GM23248 (cell line): ENCODE results near the gene TNFRSF4. TPM values are rescaled to one million over a fixed set of nuclear protein-coding genes. Genes with fewer than 3 reads are reported as not detected.

Source experiments
- DNase-seq: peaks from one replicate; pipeline ENCODE4 v3.0.0-alpha.2; 2015
- H2AFZ ChIP-seq: fragments of 200-600 bp; sonication (generic); 2 replicates; pipeline ENCODE4 v1.6.1; 2016; ENCODE audit warnings: antibody characterized with exemption
- H3F3A ChIP-seq: fragments of 200-600 bp; sonication (generic); 2 replicates; pipeline ENCODE4 v1.6.1; 2016; ENCODE audit warnings: mild to moderate bottlenecking, antibody characterized with exemption, mixed run types; ENCODE audit not compliant: insufficient read depth
- H3K27ac ChIP-seq: fragments of 200-600 bp; sonication (generic); 2 replicates; pipeline ENCODE4 v1.5.1; 2016; ENCODE audit warnings: mild to moderate bottlenecking
- H3K27me3 ChIP-seq: fragments of 200-600 bp; sonication (generic); replicated peaks from 2 replicates; pipeline ENCODE4 v1.6.1; 2016; ENCODE audit warnings: mild to moderate bottlenecking; ENCODE audit not compliant: insufficient read depth
- H3K36me3 ChIP-seq: fragments of 200-600 bp; sonication (generic); 2 replicates; pipeline ENCODE4 v1.6.1; 2016; ENCODE audit warnings: low read depth, mild to moderate bottlenecking
- H3K4me1 ChIP-seq: fragments of 200-600 bp; sonication (generic); 2 replicates; pipeline ENCODE4 v1.6.1; 2016; ENCODE audit warnings: mild to moderate bottlenecking; ENCODE audit not compliant: insufficient read depth
- H3K4me2 ChIP-seq: fragments of 200-600 bp; sonication (generic); one replicate; pipeline ENCODE4 v1.6.1; 2016; ENCODE audit warnings: mild to moderate bottlenecking; ENCODE audit not compliant: unreplicated experiment
- H3K4me3 ChIP-seq: fragments of 200-600 bp; sonication (generic); 2 replicates; pipeline ENCODE4 v1.5.1; 2016; ENCODE audit warnings: mild to moderate bottlenecking
- H3K79me2 ChIP-seq: fragments of 200-600 bp; sonication (generic); 2 replicates; pipeline ENCODE4 v1.6.1; 2016; ENCODE audit warnings: mild to moderate bottlenecking; ENCODE audit not compliant: insufficient read depth
- H3K9ac ChIP-seq: fragments of 200-600 bp; sonication (generic); 2 replicates; pipeline ENCODE4 v1.6.1; 2016; ENCODE audit warnings: mild to moderate bottlenecking
- H3K9me2 ChIP-seq: fragments of 200-600 bp; sonication (generic); 2 replicates; pipeline ENCODE4 v1.6.1; 2016; ENCODE audit warnings: mixed run types, mild to moderate bottlenecking, moderate library complexity; ENCODE audit not compliant: insufficient read depth
- H3K9me3 ChIP-seq: fragments of 200-600 bp; sonication (generic); one replicate; pipeline ENCODE4 v1.6.1; 2017; ENCODE audit warnings: low read depth
- H4K20me1 ChIP-seq: fragments of 200-600 bp; sonication (generic); 2 replicates; pipeline ENCODE4 v1.6.0; 2016; ENCODE audit not compliant: insufficient read depth
- EZH2 ChIP-seq: fragments of 200-600 bp; sonication (generic); IDR thresholded peaks from 2 replicates; pipeline ENCODE4 v1.6.1; 2018; ENCODE audit warnings: antibody characterized with exemption, mild to moderate bottlenecking; ENCODE audit not compliant: insufficient read depth, poor library complexity, severe bottlenecking
- EZH2phosphoT487 ChIP-seq: fragments of 200-600 bp; sonication (generic); IDR thresholded peaks from 2 replicates; pipeline ENCODE4 v1.6.1; 2018; ENCODE audit warnings: antibody characterized with exemption, moderate library complexity, mild to moderate bottlenecking, low read depth; ENCODE audit not compliant: insufficient read depth
- WGBS, 2 experiments: methylation state at CpG; one replicate each; pipeline ENCODE4 v1.1.6; 2015 to 2017; ENCODE audit warnings: low lambda C conversion rate in 2 of 2, low coverage in 1 of 2; ENCODE audit errors: missing lambda C conversion rate in 2 of 2; 5-methylcytosine and 5-hydroxymethylcytosine counted together
- in situ Hi-C: fragments of 300-500 bp; cut with MboI; formaldehyde crosslinking; loops from 2 replicates; pipeline ENCODE4 v1.15.0; 2020
- polyA plus RNA-seq: library from polyadenylated mRNA; unstranded; fragments of >200 nt; fragmentation: Nextera tagmentation; extraction: Ambion mirVana; gene quantifications from 2 replicates; pipeline ENCODE4 v1.2.1, GENCODE V29; 2016
- total RNA-seq: library from RNA; depleted of rRNA; stranded (reverse); fragments of >200 nt; shearing (Covaris generic); gene quantifications from 2 replicates; pipeline ENCODE4 v1.2.3, GENCODE V29; 2014

Gene TNFRSF4
- total and polyA plus RNA-seq, 2 experiments from 2014 or later: not detected

DNA sequence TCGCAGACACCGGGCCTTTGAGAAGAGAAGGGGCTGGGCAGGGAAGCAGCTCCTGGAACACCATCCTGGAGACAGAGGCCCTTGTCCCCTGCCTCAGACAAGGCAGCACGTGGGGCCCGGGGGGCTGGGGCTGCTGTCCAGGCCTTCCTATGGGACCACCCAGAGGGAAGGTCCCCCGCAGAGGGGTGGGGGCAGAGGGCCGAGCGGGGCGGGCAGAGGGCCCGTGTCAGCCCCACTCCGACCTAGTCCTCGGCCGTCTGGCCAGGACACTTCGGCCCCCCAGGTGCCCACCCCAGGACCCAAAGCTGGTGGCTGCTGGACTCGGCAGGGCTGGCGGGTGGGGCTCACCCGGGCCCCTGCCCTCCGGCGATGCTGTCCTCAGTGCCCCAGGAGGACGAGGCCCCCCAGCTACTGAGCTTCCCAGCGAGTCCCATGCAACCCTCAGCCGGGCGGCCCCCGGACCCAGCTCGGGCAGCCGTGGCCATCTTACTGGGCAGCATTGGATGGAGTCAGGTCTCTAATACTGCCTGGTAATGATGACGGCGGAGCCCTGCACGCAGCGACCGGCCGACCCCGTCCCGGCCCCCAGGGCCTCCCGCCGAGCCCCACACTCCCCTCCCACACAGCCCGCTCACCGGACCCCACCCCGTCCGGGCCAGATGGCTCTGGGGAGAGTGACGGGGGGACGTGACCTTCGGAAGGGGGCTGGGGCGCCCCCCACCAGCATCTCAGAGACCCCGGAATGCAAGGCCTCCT is 47.1 kb downstream of the TNFRSF4 start:
- TF ChIP-seq EZH2phosphoT487 (no peak), EZH2 (no peak)
- no peak overlapping the region for H3K4me2 ChIP-seq
- no peaks in the 10 kb centered on the region for H3K79me2 ChIP-seq
- no peaks in the 10 kb centered on the region for H3F3A ChIP-seq
- no peak for DNase-seq
- WGBS, 2 experiments: 62 to 64% methylated on average over 16 to 37 of the region's 44 CpGs
- peaks cover 16% of the 10 kb centered on the region for H3K27me3 ChIP-seq
- no peak overlapping the region for H2AFZ ChIP-seq
- H3K36me3 ChIP-seq: no peaks in the 10 kb centered on the region
- no peaks in the 10 kb centered on the region for H3K9me2 ChIP-seq
- in situ Hi-C loops: no loop called here
- no peak overlapping the region for H3K9ac ChIP-seq
- H3K27ac ChIP-seq: no peak overlapping the region
- H3K4me3 ChIP-seq: no peak overlapping the region
- H3K4me1 ChIP-seq: no peaks in the 10 kb centered on the region
- no peaks in the 10 kb centered on the region for H3K9me3 ChIP-seq
- H4K20me1 ChIP-seq: no peaks in the 10 kb centered on the region

DNA sequence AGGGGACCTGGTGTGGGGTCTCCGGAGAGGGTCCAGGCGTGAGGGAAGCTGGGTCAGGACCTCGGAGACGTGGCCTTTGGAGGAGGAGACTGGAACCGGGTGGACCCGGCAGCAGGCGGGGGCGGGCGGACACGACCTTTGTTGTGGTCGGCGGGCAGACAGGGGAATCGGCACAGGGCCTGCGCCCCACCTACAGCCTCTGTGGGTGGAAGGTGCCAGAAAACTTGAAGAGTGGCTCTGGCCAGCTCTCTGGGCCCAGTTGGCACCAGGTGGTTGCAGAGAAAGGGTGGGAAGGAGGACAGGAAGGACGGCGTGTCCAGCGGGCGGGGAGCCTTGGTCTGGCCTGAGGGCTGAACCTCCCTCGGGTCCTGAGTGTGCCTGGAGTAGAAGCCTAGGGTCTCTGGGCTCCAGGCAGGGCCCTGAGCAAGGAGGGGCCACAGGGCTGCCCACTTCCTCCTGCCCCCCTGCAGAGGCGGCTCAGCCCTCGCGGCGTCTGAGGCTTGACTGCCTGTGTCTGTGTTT is 48.0 kb downstream of the TNFRSF4 start:
- H2AFZ ChIP-seq: no peak overlapping the region
- no peak overlapping the region for H3K4me3 ChIP-seq
- H3K27me3 ChIP-seq: peaks cover 16% of the 10 kb centered on the region
- no peaks in the 10 kb centered on the region for H3K79me2 ChIP-seq
- H3K4me2 ChIP-seq: no peak overlapping the region
- no peak overlapping the region for H3K9ac ChIP-seq
- no peaks in the 10 kb centered on the region for H3K36me3 ChIP-seq
- in situ Hi-C loops: no loop called here
- H3F3A ChIP-seq: no peaks in the 10 kb centered on the region
- no peaks in the 10 kb centered on the region for H4K20me1 ChIP-seq
- no peaks in the 10 kb centered on the region for H3K9me3 ChIP-seq
- no peak for DNase-seq
- no peak overlapping the region for H3K27ac ChIP-seq
- TF ChIP-seq EZH2phosphoT487 (no peak), EZH2 (no peak)
- no peaks in the 10 kb centered on the region for H3K9me2 ChIP-seq
- 62 to 63% methylated on average over 19 to 23 of the region's 23 CpGs for WGBS, 2 experiments
- no peaks in the 10 kb centered on the region for H3K4me1 ChIP-seq

DNA sequence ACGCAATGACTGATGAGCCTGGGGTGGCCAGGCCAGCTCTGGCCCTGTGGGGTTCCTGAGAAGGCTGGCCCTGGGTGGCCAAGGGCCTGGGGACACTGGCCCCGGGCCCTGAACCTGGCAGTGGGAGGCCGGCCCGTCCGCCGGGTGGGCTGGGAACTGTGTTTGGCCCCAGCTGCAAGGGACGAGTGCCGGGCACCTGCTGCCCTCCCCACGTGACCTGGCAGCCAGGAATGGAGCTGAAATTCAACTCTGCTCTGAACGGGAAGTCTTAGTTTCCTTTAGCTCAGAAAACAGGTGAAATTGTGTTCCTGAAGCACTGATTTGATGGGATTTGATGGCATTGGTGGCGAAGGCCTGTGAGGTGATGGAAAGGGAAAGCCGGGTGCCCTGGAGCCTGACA is 48.5 kb downstream of the TNFRSF4 start:
- H3K9me3 ChIP-seq: no peaks in the 10 kb centered on the region
- no peak for DNase-seq
- H3K36me3 ChIP-seq: no peaks in the 10 kb centered on the region
- 73 to 79% methylated on average over 12 of the region's 12 CpGs for WGBS, 2 experiments
- no peak overlapping the region for H3K4me2 ChIP-seq
- H3K9ac ChIP-seq: no peak overlapping the region
- H3K4me1 ChIP-seq: no peaks in the 10 kb centered on the region
- in situ Hi-C loops: no loop called here
- H2AFZ ChIP-seq: no peak overlapping the region
- no peaks in the 10 kb centered on the region for H4K20me1 ChIP-seq
- no peaks in the 10 kb centered on the region for H3K79me2 ChIP-seq
- TF ChIP-seq EZH2phosphoT487 (no peak), EZH2 (no peak)
- peaks cover 16% of the 10 kb centered on the region for H3K27me3 ChIP-seq
- H3K27ac ChIP-seq: no peak overlapping the region
- H3K4me3 ChIP-seq: no peak overlapping the region
- H3F3A ChIP-seq: no peaks in the 10 kb centered on the region
- H3K9me2 ChIP-seq: no peaks in the 10 kb centered on the region

DNA sequence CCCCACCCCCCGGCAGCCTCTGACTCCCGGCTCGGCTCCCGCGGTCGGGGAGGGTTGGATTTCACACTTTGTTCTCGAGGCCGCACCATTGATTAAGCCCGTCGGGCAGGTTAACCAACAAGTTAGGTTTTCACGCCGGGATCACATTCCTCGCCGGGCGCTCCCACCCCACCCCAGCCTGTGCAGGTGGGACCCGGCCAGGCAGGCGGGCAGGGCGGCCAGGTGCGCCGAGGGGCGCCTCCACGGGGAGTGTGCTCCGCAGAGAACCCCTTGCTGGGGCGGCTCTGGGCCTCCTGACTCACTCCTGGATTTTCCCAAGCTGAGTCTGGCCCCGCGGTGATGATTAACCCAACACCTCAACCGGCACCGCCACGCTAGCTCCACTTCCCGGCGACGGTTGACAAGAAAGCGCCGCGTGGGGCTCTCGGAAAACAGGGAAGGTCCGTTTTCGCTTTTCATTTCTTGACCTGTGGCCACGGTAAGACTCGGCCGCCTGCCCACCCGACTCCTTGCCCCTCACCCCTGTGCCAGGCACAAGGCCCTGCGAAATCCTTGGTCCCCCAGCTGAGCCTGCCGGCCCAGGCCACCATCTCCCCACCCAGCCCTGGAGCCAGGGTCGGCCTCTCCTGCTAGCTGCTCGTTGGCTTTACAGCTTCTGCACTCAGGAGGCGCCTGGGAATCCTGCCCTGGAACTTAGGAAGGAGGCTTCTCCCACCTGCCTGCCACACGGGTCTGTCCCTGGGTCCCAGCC is 49.1 kb downstream of the TNFRSF4 start:
- Histone ChIP-seq H3K79me2 (no peaks in the 10 kb centered on the region), H3K4me3 (no peak overlapping the region), H3K9me3 (no peaks in the 10 kb centered on the region), H3K9me2 (no peaks in the 10 kb centered on the region), H2AFZ (no peak overlapping the region), H3K4me2 (no peak overlapping the region), H3K27ac (no peak overlapping the region), H3K36me3 (no peaks in the 10 kb centered on the region), H3F3A (no peaks in the 10 kb centered on the region), H3K9ac (no peak overlapping the region), H3K4me1 (no peaks in the 10 kb centered on the region), H3K27me3 (peaks cover 16% of the 10 kb centered on the region), H4K20me1 (no peaks in the 10 kb centered on the region)
- no peak for TF ChIP-seq EZH2phosphoT487
- TF ChIP-seq EZH2: no peak
- DNase-seq: peak; percentile 34
- in situ Hi-C loops: no loop called here
- WGBS, 2 experiments: 44 to 48% methylated on average over 42 to 47 of the region's 48 CpGs
